SIG-M5 treated with dmso at 0.1 percent for 504 hours (cell line): ENCODE results near the gene SP1.
"Not testable (repeated sequence)": the region's sequence is repeated elsewhere in the genome, so short reads cannot be mapped to it uniquely, and the experiment has no call there.

Experiments used
- DNase-seq: peaks from one replicate; lab custom pipeline; 2025; ENCODE audit not compliant: unreplicated experiment; lab: John Stamatoyannopoulos, UW

SP1 gene

DNA sequence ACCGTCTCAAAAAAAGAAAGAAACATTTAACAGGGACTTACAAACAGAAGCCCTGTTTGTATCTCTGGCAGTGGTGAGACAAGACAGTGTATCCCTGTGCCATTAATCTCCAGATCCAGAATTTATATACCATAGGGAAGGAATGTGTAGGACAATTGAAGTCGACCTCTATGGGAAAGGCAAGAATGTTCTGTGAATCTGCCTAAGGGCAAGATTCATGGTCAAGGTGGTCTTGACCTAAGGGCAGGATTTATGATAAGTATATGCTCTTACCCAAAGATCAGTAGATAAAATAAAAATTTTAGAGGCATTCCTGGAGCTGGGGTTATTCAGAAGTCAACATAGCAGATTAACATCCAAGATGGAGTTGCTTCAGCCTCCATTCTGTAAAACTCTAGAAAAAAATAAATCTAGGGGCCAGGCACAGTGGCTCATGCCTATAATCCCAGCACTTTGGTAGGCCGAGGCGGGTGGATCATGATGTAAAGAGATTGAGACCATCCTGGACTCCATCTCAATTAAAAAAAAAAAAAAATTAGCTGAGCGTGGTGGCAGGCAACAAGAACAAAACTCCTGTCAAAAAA is 21.0 kb upstream of the SP1 start:
- DNase-seq: no peak

GRCh38 chr12:53361638-53362037 is 18.3 kb upstream of the SP1 start:
- DNase-seq: not testable (repeated sequence)

- peak; percentile 31 for DNase-seq
Observed at GRCh38 chr12:53365245-53365904, 14.6 kb upstream of the SP1 start.

DNA sequence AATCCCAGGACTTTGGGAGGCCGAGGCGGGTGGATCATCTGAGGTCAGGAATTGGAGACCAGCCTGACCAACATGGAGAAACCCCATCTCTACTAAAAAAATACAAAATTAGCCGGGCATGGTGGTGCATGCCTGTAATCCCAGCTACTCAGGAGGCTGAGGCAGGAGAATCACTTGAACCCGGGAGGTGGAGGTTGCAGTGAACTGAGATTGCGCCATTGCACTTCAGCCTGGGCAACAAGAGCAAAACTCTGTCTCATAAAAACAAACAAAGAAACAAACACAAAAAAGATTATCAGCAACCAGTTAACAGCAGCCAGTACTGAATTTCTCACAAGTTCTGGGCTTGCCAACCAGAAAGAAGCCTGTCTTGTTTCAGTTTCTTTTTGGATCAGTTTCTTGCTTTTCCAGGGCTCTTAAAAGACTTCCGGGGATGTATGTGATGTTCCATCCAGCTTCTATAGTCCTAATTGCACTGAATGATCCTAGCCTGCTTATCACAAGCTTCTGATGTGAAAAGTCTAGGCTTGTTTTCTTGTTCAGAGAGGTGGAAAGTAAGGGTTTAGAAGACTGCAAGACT is 6.3 kb upstream of the SP1 start:
- not testable (repeated sequence) for DNase-seq

GRCh38 chr12:53374277-53374676 is 5.7 kb upstream of the SP1 start:
- DNase-seq: not testable (repeated sequence)

- DNase-seq: no peak
Observed at GRCh38 chr12:53376747-53377146, 3.2 kb upstream of the SP1 start.

DNA sequence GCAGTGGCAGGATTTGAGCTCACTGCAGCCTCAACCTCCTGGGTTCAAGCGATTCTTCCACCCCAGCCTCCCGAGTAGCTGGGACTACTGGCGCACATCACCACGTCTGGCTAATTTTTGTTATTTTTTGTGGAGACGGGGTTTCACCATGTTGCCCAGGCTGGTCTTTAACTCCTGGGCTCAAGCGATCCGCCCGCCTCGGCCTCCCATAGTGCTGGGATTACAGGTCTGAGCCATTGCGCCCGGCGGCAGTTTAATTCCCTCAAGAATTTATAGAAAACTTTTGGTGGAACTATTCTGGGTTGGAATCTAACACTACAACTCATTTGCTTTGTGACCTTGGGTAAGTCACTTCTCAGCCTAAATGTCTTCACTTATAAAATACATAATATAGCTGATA is 1.8 kb upstream of the SP1 start:
- no peak for DNase-seq

- DNase-seq: peak; percentile 33
Observed at GRCh38 chr12:53378724-53379388, 1.1 kb upstream of the SP1 start.

GRCh38 chr12:53379389-53380103 is 430 bp upstream of the SP1 start:
- peak; percentile 100 for DNase-seq

DNA sequence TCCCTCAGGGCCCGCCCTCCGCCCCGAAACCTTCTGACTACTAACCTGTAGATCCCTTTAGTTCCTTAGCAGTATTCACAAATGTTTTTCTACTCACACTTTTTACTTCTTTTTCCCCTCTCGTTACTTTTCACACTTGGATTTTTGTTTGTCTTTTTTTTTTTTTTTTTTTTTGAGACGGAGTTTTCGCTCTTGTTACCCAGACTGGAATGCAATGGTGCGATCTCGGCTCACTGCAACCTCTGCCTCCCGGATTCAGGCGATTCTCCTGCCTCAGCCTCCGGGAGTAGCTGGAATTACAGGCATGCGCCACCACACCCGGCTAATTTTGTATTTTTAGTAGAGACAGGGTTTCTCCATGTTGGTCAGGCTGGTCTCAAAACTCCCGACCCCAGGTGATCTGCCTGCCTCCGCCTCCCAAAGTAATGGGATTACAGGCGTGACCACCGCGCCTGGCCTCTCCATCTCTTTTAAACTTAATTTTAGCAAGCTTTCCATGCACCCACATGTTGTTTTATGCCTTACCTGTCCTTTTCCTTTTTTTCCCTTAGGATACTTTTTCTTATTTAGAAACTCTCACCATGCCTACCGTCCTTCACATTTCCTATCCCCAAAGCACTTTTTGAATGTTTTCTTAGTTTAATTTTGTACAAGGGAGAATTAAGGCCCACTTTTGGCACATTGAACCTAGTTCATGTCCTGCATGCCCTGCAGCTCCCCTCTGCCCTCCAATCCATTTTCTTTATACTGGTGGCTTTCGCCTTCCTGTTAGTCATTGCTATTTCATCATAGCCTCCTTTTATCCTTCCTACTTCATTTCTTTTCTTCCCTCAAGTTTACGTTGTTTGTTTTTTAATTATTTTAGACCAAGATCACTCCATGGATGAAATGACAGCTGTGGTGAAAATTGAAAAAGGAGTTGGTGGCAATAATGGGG is 1.1 kb downstream of the SP1 start:
- peak; percentile 77 for DNase-seq

GRCh38 chr12:53381731-53382630 is 2.0 kb downstream of the SP1 start:
- DNase-seq: peak; percentile 60

GRCh38 chr12:53383258-53383657 is 3.3 kb downstream of the SP1 start:
- DNase-seq: no peak

DNA sequence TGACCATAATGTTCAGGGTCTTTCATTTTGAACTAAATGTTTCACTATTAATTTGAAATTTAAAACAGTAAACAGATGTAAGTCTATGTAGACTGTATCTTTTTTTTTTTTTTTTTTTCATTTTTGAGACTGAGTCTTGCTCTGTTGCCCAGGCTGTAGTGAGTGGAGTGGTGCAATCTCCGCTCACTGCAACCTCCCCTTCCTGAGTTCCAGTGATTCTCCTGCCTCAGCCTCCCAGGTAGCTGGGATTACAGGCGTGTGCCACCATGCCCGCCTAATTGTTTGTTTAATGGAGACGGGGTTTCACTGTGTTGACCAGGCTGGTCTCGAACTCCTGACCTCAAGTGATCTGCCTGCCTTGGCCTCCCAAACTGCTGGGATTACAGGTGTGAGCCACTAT is 6.4 kb downstream of the SP1 start:
- DNase-seq: not testable (repeated sequence)

DNA sequence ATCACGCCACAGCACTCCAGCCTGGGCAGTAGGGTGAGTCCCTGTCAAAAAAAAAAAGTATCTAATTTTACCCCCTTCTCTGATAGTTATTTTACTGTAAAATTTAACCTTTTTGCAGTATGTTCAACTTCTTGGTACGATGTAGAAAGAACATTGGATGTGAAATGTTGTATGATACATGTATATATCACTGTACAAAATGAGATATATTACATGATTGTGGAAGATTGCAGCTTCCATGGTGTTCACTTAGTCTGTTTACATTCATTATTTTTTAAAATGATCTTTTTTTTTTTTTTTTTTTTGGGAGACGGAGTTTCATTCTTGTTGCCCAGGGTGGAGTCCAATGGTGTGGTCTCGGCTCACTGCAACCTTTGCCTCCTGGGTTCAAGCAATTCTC is 9.0 kb downstream of the SP1 start:
- no peak for DNase-seq

GRCh38 chr12:53389702-53390101 is 9.7 kb downstream of the SP1 start:
- no peak for DNase-seq

DNA sequence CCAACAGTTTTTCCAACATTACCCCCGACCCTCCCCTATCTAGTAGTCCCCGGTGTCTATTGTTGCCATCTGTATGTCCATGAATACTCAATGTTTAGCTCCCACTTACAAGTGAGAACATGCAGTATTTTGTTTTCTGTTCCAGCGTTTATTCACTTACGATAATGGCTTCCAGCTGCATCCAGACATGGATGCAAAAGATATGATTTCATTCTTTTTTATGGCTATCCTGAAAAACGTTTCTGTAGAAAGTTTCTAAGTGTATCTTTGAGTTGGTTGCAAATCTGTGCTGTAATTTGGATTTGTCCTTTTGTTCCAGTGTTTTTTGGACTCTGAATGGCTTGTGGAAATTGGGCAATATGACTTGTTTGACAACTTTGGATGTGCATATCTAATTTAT is 11.7 kb downstream of the SP1 start:
- DNase-seq: no peak

- DNase-seq: no peak
Observed at GRCh38 chr12:53399896-53400295, 19.9 kb downstream of the SP1 start.

- not testable (repeated sequence) for DNase-seq
Observed at GRCh38 chr12:53402351-53402750, 22.4 kb downstream of the SP1 start.

DNA sequence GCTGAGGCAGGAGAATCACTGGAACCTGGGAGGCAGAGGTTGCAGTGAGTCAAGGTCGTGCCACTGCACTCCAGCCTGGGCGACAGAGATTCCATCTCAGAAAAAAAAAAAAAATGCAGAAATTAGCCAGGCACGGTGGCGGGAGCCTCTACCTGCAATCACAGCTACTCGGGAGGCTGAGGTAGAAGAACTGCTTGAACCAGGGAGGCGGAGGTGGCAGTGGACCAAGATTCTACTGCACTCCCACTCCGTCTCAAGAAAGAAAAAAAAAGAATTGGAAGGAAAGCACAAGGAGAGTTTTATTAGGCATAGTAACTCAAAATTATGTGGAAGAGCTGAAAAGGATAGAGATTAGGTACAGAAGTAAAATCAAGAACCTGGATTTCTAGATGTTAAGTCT is 22.9 kb downstream of the SP1 start:
- no peak for DNase-seq
